Effector memory CD8-positive, alpha-beta T cell (primary cell): Measurements from ENCODE around the gene DGLUCY.
"Not testable (repeated sequence)": the region's sequence is repeated elsewhere in the genome, so short reads cannot be mapped to it uniquely, and the experiment has no call there.

Experiments
- ATAC-seq: fragments of 150-1000 bp; cut with Tn5 transposase; replicated peaks from 2 replicates; pipeline ENCODE4 v1.10.0; 2021; ENCODE audit warnings: mild to moderate bottlenecking, moderate library complexity
- DNase-seq, 3 experiments: peaks; one replicate each; pipeline ENCODE4 v3.0.0; 2021
- H3K27ac Mint-ChIP-seq, 2 donors: one replicate each; pipeline ENCODE4 v1.8.0; 2022; ENCODE audit warnings: mild to moderate bottlenecking in 2 of 2, mixed read lengths in 2 of 2, moderate library complexity in 2 of 2
- H3K27me3 Mint-ChIP-seq, 2 donors: one replicate each; pipeline ENCODE4 v1.8.0; 2022; ENCODE audit warnings: mixed read lengths in 2 of 2
- H3K36me3 Mint-ChIP-seq: one replicate; pipeline ENCODE4 v1.8.0; 2022; ENCODE audit warnings: mild to moderate bottlenecking, moderate library complexity, mixed read lengths; ENCODE audit not compliant: insufficient read depth
- H3K4me1 Mint-ChIP-seq, 2 donors: one replicate each; pipeline ENCODE4 v1.8.0; 2022; ENCODE audit warnings: low read depth in 2 of 2, mixed read lengths in 2 of 2
- H3K4me3 Mint-ChIP-seq, 2 donors: one replicate each; pipeline ENCODE4 v1.8.0; 2022; ENCODE audit warnings: mild to moderate bottlenecking in 2 of 2, mixed read lengths in 2 of 2, moderate library complexity in 2 of 2
- H3K9me3 Mint-ChIP-seq, 2 donors: one replicate each; pipeline ENCODE4 v1.8.0; 2022; ENCODE audit warnings: mixed read lengths in 2 of 2

DGLUCY gene

GRCh38 chr14:91171291-91171690 is 57.4 kb downstream of the DGLUCY start:
- Mint-ChIP-seq H3K27ac (peak overlapping the region in 1 of 2 donors; percentile 41), H3K36me3 (peaks cover 36% of the 10 kb centered on the region)

GRCh38 chr14:91173221-91173670 is 59.4 kb downstream of the DGLUCY start:
- peaks cover 12 to 23% of the 10 kb centered on the region in 2 donors for H3K4me1 Mint-ChIP-seq
- no peak overlapping the region for H3K4me3 Mint-ChIP-seq
- H3K9me3 Mint-ChIP-seq: no peaks in the 10 kb centered on the region
- peaks cover 24% of the 10 kb centered on the region for H3K36me3 Mint-ChIP-seq
- H3K27ac Mint-ChIP-seq: peak overlapping the region; percentile 69 to 84
- ATAC-seq (peak; percentile 75), DNase-seq (peak; percentile 71 to 73 (median 72))
- H3K27me3 Mint-ChIP-seq: no peaks in the 10 kb centered on the region

More at GRCh38 chr14:91171291-91171690, 57.4 kb downstream of the DGLUCY start:
- DNase-seq (no peak), ATAC-seq (no peak)
- H3K9me3 Mint-ChIP-seq: no peaks in the 10 kb centered on the region
- peaks cover 6 to 13% of the 10 kb centered on the region in 2 donors for H3K4me1 Mint-ChIP-seq
- no peaks in the 10 kb centered on the region for H3K27me3 Mint-ChIP-seq
- no peak overlapping the region for H3K4me3 Mint-ChIP-seq

GRCh38 chr14:91173904-91174303 is 60.0 kb downstream of the DGLUCY start:
- Mint-ChIP-seq H3K36me3 (peaks cover 19% of the 10 kb centered on the region), H3K27ac (no peak overlapping the region), H3K4me1 (peaks cover 12 to 23% of the 10 kb centered on the region in 2 donors), H3K4me3 (no peak overlapping the region), H3K27me3 (no peaks in the 10 kb centered on the region), H3K9me3 (no peaks in the 10 kb centered on the region)
- no peak for ATAC-seq
- DNase-seq: no peak

- peaks cover 12 to 23% of the 10 kb centered on the region in 2 donors for H3K4me1 Mint-ChIP-seq
- no peaks in the 10 kb centered on the region for H3K27me3 Mint-ChIP-seq
- DNase-seq (no peak), ATAC-seq (no peak)
- peak overlapping the region in 1 of 2 donors; percentile 46 for H3K27ac Mint-ChIP-seq
- H3K36me3 Mint-ChIP-seq: peaks cover 26% of the 10 kb centered on the region
- H3K9me3 Mint-ChIP-seq: no peaks in the 10 kb centered on the region
- H3K4me3 Mint-ChIP-seq: no peak overlapping the region
Measured at GRCh38 chr14:91175291-91176201, 61.7 kb downstream of the DGLUCY start.

- Mint-ChIP-seq H3K27ac (peak overlapping the region; percentile 49 to 86), H3K9me3 (no peaks in the 10 kb centered on the region), H3K27me3 (no peaks in the 10 kb centered on the region), H3K4me1 (peaks cover 12 to 23% of the 10 kb centered on the region in 2 donors), H3K4me3 (no peak overlapping the region), H3K36me3 (peaks cover 32% of the 10 kb centered on the region)
- peak; percentile 93 for ATAC-seq
- DNase-seq: peak; percentile 58 to 68 (median 59)
Measured at GRCh38 chr14:91177073-91178034, 63.5 kb downstream of the DGLUCY start.

GRCh38 chr14:91180611-91181010 is 66.7 kb downstream of the DGLUCY start:
- Mint-ChIP-seq H3K4me1 (peaks cover 6 to 10% of the 10 kb centered on the region in 2 donors), H3K4me3 (no peak overlapping the region), H3K27me3 (no peaks in the 10 kb centered on the region), H3K27ac (no peak overlapping the region), H3K36me3 (peaks cover 33% of the 10 kb centered on the region), H3K9me3 (no peaks in the 10 kb centered on the region)
- no peak for DNase-seq
- ATAC-seq: no peak

- H3K27ac Mint-ChIP-seq, H3K9me3 Mint-ChIP-seq, H3K4me3 Mint-ChIP-seq, DNase-seq, H3K4me1 Mint-ChIP-seq, H3K27me3 Mint-ChIP-seq, ATAC-seq: not testable (repeated sequence)
- peaks cover 44% of the 10 kb centered on the region for H3K36me3 Mint-ChIP-seq
Measured at GRCh38 chr14:91182753-91183152, 68.9 kb downstream of the DGLUCY start.

- no peaks in the 10 kb centered on the region for H3K9me3 Mint-ChIP-seq
- ATAC-seq: no peak
Measured at GRCh38 chr14:91184559-91184958, 70.7 kb downstream of the DGLUCY start.

GRCh38 chr14:91185721-91186120 is 71.8 kb downstream of the DGLUCY start:
- no peaks in the 10 kb centered on the region for H3K9me3 Mint-ChIP-seq
- no peaks in the 10 kb centered on the region for H3K27me3 Mint-ChIP-seq
- no peak overlapping the region for H3K27ac Mint-ChIP-seq
- peaks cover 0 to 5% of the 10 kb centered on the region in 2 donors for H3K4me1 Mint-ChIP-seq
- ATAC-seq (no peak), DNase-seq (no peak)
- peaks cover 60% of the 10 kb centered on the region for H3K36me3 Mint-ChIP-seq
- no peak overlapping the region for H3K4me3 Mint-ChIP-seq

More at GRCh38 chr14:91184559-91184958, 70.7 kb downstream of the DGLUCY start:
- Mint-ChIP-seq H3K27ac (peak overlapping the region; percentile 38 to 74), H3K27me3 (no peaks in the 10 kb centered on the region), H3K4me1 (no peaks in the 10 kb centered on the region), H3K4me3 (no peak overlapping the region), H3K36me3 (peaks cover 50% of the 10 kb centered on the region)
- DNase-seq: no peak

- Mint-ChIP-seq H3K36me3 (peaks cover 63% of the 10 kb centered on the region), H3K9me3 (no peaks in the 10 kb centered on the region), H3K4me3 (no peak overlapping the region), H3K27me3 (no peaks in the 10 kb centered on the region), H3K27ac (no peak overlapping the region), H3K4me1 (peaks cover 0 to 5% of the 10 kb centered on the region in 2 donors)
- DNase-seq (no peak), ATAC-seq (no peak)
Measured at GRCh38 chr14:91186515-91187066, 72.7 kb downstream of the DGLUCY start.

- no peak for ATAC-seq
- Mint-ChIP-seq H3K27ac (no peak overlapping the region), H3K36me3 (peaks cover 58% of the 10 kb centered on the region)
Measured at GRCh38 chr14:91187271-91187670, 73.4 kb downstream of the DGLUCY start.

GRCh38 chr14:91190853-91191252 is 77.0 kb downstream of the DGLUCY start:
- DNase-seq (no peak), ATAC-seq (no peak)
- Mint-ChIP-seq H3K4me3 (no peak overlapping the region), H3K27me3 (no peaks in the 10 kb centered on the region), H3K27ac (peak overlapping the region; percentile 6 to 74), H3K4me1 (peaks cover 8 to 14% of the 10 kb centered on the region in 2 donors), H3K36me3 (peaks cover 60% of the 10 kb centered on the region), H3K9me3 (no peaks in the 10 kb centered on the region)

More at GRCh38 chr14:91187271-91187670, 73.4 kb downstream of the DGLUCY start:
- Mint-ChIP-seq H3K9me3 (no peaks in the 10 kb centered on the region), H3K27me3 (no peaks in the 10 kb centered on the region), H3K4me1 (peaks cover 0 to 5% of the 10 kb centered on the region in 2 donors), H3K4me3 (no peak overlapping the region)
- DNase-seq: no peak

- Mint-ChIP-seq H3K36me3 (peaks cover 61% of the 10 kb centered on the region), H3K4me3 (no peak overlapping the region), H3K27me3 (no peaks in the 10 kb centered on the region), H3K4me1 (peaks cover 8 to 14% of the 10 kb centered on the region in 2 donors), H3K9me3 (no peaks in the 10 kb centered on the region), H3K27ac (no peak overlapping the region)
- no peak for ATAC-seq
- DNase-seq: no peak
Measured at GRCh38 chr14:91193069-91193468, 79.2 kb downstream of the DGLUCY start.
